Neural progenitor cell (in vitro differentiated cells): ENCODE measurements around the gene PDE11A.

ENCODE experiments used
- EZH2 ChIP-seq: fragments of 200-600 bp; sonication (generic); IDR thresholded peaks from 2 replicates; pipeline ENCODE4 v1.6.1; 2017; ENCODE audit warnings: antibody characterized with exemption, mild to moderate bottlenecking, moderate library complexity
- EZH2phosphoT487 ChIP-seq: fragments of 200-600 bp; sonication (generic); IDR thresholded peaks from 2 replicates; pipeline ENCODE4 v1.6.1; 2017; ENCODE audit warnings: antibody characterized with exemption
- TF ChIP-seq, protein P1 (sequence below): fragments of 200-600 bp; sonication (generic); IDR thresholded peaks from 2 replicates; pipeline ENCODE4 v1.5.1; 2017; ENCODE audit warnings: antibody characterized with exemption, mild to moderate bottlenecking

DNA sequence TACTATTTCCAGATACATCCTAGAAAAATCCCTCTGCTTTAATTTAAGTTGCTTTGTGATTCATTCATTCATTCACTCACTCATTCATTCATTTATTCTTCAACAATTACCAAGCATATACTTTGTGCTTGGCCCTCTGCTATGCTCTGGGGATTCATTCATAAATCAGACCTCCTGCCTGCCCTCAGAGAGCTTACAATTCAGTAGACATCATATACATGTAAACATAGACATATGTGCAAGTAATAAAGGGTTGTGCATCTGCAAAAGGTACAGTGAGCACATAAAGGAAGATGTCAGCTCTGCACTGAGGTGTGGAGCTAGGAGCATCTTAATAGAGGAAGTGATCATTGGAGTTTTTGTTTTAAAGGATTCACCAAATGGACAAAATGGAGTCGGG, 490.6 kb downstream of the PDE11A start:
- TF ChIP-seq EZH2, result no peak
- TF ChIP-seq, protein P1, sequence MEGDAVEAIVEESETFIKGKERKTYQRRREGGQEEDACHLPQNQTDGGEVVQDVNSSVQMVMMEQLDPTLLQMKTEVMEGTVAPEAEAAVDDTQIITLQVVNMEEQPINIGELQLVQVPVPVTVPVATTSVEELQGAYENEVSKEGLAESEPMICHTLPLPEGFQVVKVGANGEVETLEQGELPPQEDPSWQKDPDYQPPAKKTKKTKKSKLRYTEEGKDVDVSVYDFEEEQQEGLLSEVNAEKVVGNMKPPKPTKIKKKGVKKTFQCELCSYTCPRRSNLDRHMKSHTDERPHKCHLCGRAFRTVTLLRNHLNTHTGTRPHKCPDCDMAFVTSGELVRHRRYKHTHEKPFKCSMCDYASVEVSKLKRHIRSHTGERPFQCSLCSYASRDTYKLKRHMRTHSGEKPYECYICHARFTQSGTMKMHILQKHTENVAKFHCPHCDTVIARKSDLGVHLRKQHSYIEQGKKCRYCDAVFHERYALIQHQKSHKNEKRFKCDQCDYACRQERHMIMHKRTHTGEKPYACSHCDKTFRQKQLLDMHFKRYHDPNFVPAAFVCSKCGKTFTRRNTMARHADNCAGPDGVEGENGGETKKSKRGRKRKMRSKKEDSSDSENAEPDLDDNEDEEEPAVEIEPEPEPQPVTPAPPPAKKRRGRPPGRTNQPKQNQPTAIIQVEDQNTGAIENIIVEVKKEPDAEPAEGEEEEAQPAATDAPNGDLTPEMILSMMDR, result no peak
- no peak for TF ChIP-seq EZH2phosphoT487
